Stomach (tissue), 4 donors: ENCODE results near the gene LRRC28.

Experiments
- CTCF ChIP-seq, 7 experiments: fragments of 450-650 bp in 4 of 7; fragments of 200-600 bp in 3 of 7; sonication (generic) in 3 of 7; IDR thresholded peaks; one replicate each; pipeline ENCODE4 v1.5.1; 2016 to 2019; ENCODE audit warnings: antibody characterized with exemption in 7 of 7, control low read depth in 2 of 7, mild to moderate bottlenecking in 1 of 7
- EP300 ChIP-seq: sonication (generic); formaldehyde crosslinking; IDR thresholded peaks from one replicate; pipeline ENCODE4 v1.6.1; 2017; ENCODE audit warnings: antibody characterized with exemption
- POLR2A ChIP-seq, 4 donors: fragments of 450-650 bp; IDR thresholded peaks; one replicate each; pipeline ENCODE4 v1.6.1; 2016; ENCODE audit warnings: antibody characterized with exemption in 4 of 4, control low read depth in 2 of 4, mild to moderate bottlenecking in 1 of 4, moderate library complexity in 1 of 4

- TF ChIP-seq POLR2A (IDR thresholded peaks at IDR 0.05), result no peak
- no peak for TF ChIP-seq CTCF (IDR thresholded peaks at IDR 0.05)
- no peak for TF ChIP-seq EP300
These were observed 165.2 kb downstream of the LRRC28 start for GRCh38 chr15:99416191-99417188.
